WTC11 (cell line): ENCODE measurements around the gene PRSS33.

Experiments used
- CTCF ChIP-seq: fragments of 200-600 bp; IDR thresholded peaks from 2 replicates; pipeline ENCODE4 v1.8.0; 2022; ENCODE audit warnings: antibody characterized with exemption
- ERG ChIP-seq: fragments of 250-450 bp; sonication (Bioruptor Pico); IDR thresholded peaks from 2 replicates; pipeline ENCODE4 v1.8.0; 2021; ENCODE audit warnings: mild to moderate bottlenecking

- TF ChIP-seq CTCF: no peak
- TF ChIP-seq ERG (CRISPR knock-in tag): no peak
These were observed 20.1 kb downstream of the PRSS33 start for GRCh38 chr16:2767140-2767731.
